K562 (cell line): ENCODE data around the gene SPNS1. TPM values are rescaled to one million over a fixed set of nuclear protein-coding genes. Genes with fewer than 3 reads are reported as not detected.

Source experiments
- ATAC-seq: fragments of 200-7000 bp; cut with Tn5 transposase; 3 replicates; pipeline ENCODE4 v1.9.1; 2020; ENCODE audit warnings: moderate library complexity
- BruUV-seq: library from RNA; stranded (reverse); fragments of 400-500 nt; replicated peaks from 2 replicates; lab custom pipeline; 2021; lab: Mats Ljungman, UMichigan
- CTCF ChIA-PET: fragments of 300-600 bp; formaldehyde crosslinking; extraction: SDS; loops from one replicate; lab custom pipeline; 2021; ENCODE audit warnings: low intra/inter-chr PET ratio; lab: Yijun Ruan, JAX
- POLR2A ChIA-PET: fragments of 300-600, 350-650 bp; sonication (Branson Sonifier 250); formaldehyde crosslinking; extraction: SDS; loops from one replicate; lab custom pipeline; 2021; ENCODE audit warnings: antibody characterized with exemption, inconsistent platforms; lab: Yijun Ruan, JAX
- DNase-seq, 4 experiments: peaks; one replicate each; pipeline versions ENCODE4 v3.0.0 to v3.0.0-alpha.2; 2011 to 2018; ENCODE audit warnings: low spot score in 3 of 4, mixed read lengths in 3 of 4; ENCODE audit errors: extremely low read depth in 1 of 4
- FAIRE-seq: peaks from 2 replicates; lab custom pipeline; 2011; peaks lifted over from hg19 to GRCh38; lab: Jason Lieb, UNC
- H2AFZ ChIP-seq: 2 replicates; pipeline ENCODE4 v1.6.0; 2011; ENCODE audit warnings: low read depth, low read length, control low read depth, inconsistent platforms
- H3K27ac ChIP-seq: fragments of 200-600 bp; 3 replicates; pipeline ENCODE4 v1.8.0; 2011; ENCODE audit warnings: low read depth, mild to moderate bottlenecking, control low read depth, inconsistent platforms, low read length, moderate library complexity, mixed read lengths; ENCODE audit errors: extremely low read depth
- H3K27me3 ChIP-seq, 2 experiments: fragments of 300-600 bp in 1 of 2; 2 replicates in 1 of 2; 3 replicates in 1 of 2; pipeline versions ENCODE4 v1.6.0 to v1.8.0; 2011; ENCODE audit warnings: inconsistent platforms in 2 of 2, low read length in 2 of 2, mild to moderate bottlenecking in 1 of 2, mixed read lengths in 1 of 2, moderate library complexity in 1 of 2; ENCODE audit not compliant: control insufficient read depth in 2 of 2, insufficient read depth in 2 of 2
- H3K36me3 ChIP-seq: fragments of 300-600 bp; 3 replicates; pipeline ENCODE4 v1.8.0; 2011; ENCODE audit warnings: mild to moderate bottlenecking, low read length, inconsistent platforms; ENCODE audit not compliant: control insufficient read depth, insufficient read depth
- H3K4me1 ChIP-seq, 2 experiments: fragments of 200-600 bp in 1 of 2; replicated peaks in 1 of 2; 2 replicates in 1 of 2; 3 replicates in 1 of 2; pipeline versions ENCODE4 v1.5.1 to v1.8.0; 2011; ENCODE audit warnings: inconsistent platforms in 2 of 2, low read length in 2 of 2, mild to moderate bottlenecking in 1 of 2, mixed read lengths in 1 of 2, moderate library complexity in 1 of 2; ENCODE audit not compliant: control insufficient read depth in 2 of 2, insufficient read depth in 2 of 2
- H3K4me2 ChIP-seq: 2 replicates; pipeline ENCODE4 v1.6.1; 2011; ENCODE audit warnings: low read length, control low read depth, inconsistent platforms, mixed read lengths; ENCODE audit not compliant: insufficient read depth
- H3K4me3 ChIP-seq: fragments of 200-600 bp; sonication (generic), shearing (Covaris generic); 2 replicates; pipeline ENCODE4 v1.5.1; 2016; ENCODE audit warnings: control low read depth, inconsistent platforms
- H3K79me2 ChIP-seq: fragments of 200-600 bp; 3 replicates; pipeline ENCODE4 v1.8.0; 2011; ENCODE audit warnings: low read length, inconsistent platforms; ENCODE audit not compliant: control insufficient read depth, insufficient read depth
- H3K9ac ChIP-seq, 2 experiments: 2 replicates each; pipeline versions ENCODE4 v1.6.0 to v1.6.1; 2011; ENCODE audit warnings: low read depth in 2 of 2, low read length in 2 of 2, control low read depth in 1 of 2, inconsistent platforms in 1 of 2, mild to moderate bottlenecking in 1 of 2, mixed read lengths in 1 of 2; ENCODE audit not compliant: insufficient read depth in 1 of 2
- H3K9me1 ChIP-seq: one replicate; pipeline ENCODE4 v1.6.0; 2011; ENCODE audit warnings: inconsistent platforms, mild to moderate bottlenecking, low read length, moderate library complexity; ENCODE audit not compliant: control insufficient read depth, insufficient read depth
- H3K9me3 ChIP-seq: replicated peaks from 2 replicates; pipeline ENCODE4 v1.5.1; 2011; ENCODE audit warnings: low read depth, low read length, inconsistent platforms; ENCODE audit not compliant: control insufficient read depth, insufficient read depth
- H4K20me1 ChIP-seq: replicated peaks from 2 replicates; pipeline ENCODE4 v1.6.1; 2011; ENCODE audit warnings: low read length, inconsistent platforms, mixed read lengths; ENCODE audit not compliant: control insufficient read depth, insufficient read depth
- ATF7 ChIP-seq: fragments of 450-650 bp; IDR thresholded peaks from 2 replicates; pipeline ENCODE4 v1.7.1; 2014; ENCODE audit warnings: mild to moderate bottlenecking, moderate library complexity
- DPF2 ChIP-seq: fragments of 450-650 bp; IDR thresholded peaks from 2 replicates; pipeline ENCODE4 v1.6.1; 2016
- ELK1 ChIP-seq: sonication (generic); formaldehyde crosslinking; IDR thresholded peaks from 2 replicates; pipeline ENCODE4 v1.8.1; 2022; ENCODE audit warnings: missing genetic modification reagents
- ELK3 ChIP-seq: fragments of 450-650 bp; formaldehyde crosslinking; IDR thresholded peaks from 2 replicates; pipeline ENCODE4 v1.4.0; 2020; ENCODE audit warnings: mild to moderate bottlenecking
- ETS1 ChIP-seq: conservative IDR thresholded peaks from 2 replicates; pipeline ENCODE4 v1.6.1; 2011; ENCODE audit warnings: low read depth, mild to moderate bottlenecking, low read length; ENCODE audit not compliant: control insufficient read depth
- HNRNPUL1 ChIP-seq: fragments of 200-400 bp; formaldehyde crosslinking; IDR thresholded peaks from 2 replicates; pipeline ENCODE4 v1.6.1; 2017; ENCODE audit warnings: low read length
- ID3 ChIP-seq, 2 experiments: fragments of 250-450 bp in 1 of 2; fragments of 450-650 bp in 1 of 2; sonication (Bioruptor Pico) in 1 of 2; IDR thresholded peaks; 2 replicates each; pipeline versions ENCODE4 v1.6.1 to v1.8.0; 2016 to 2021; ENCODE audit warnings: mild to moderate bottlenecking in 2 of 2, moderate library complexity in 2 of 2, missing compliant biosample characterization in 1 of 2, missing genetic modification characterization in 1 of 2
- MYNN ChIP-seq, 2 experiments: sonication (generic); formaldehyde crosslinking in 1 of 2; IDR thresholded peaks; 2 replicates each; pipeline versions ENCODE4 v1.5.0 to v1.6.1; 2016 to 2020; ENCODE audit warnings: antibody characterized with exemption in 1 of 2, missing genetic modification reagents in 1 of 2
- NFE2 ChIP-seq: IDR thresholded peaks from 2 replicates; pipeline ENCODE4 v1.6.1; 2014; ENCODE audit warnings: antibody characterized with exemption, low read depth
- OTX1 ChIP-seq: fragments of 450-650 bp; formaldehyde crosslinking; IDR thresholded peaks from 2 replicates; pipeline ENCODE4 v1.4.0; 2022; ENCODE audit warnings: mild to moderate bottlenecking
- TAL1 ChIP-seq: fragments of 450-650 bp; IDR thresholded peaks from 2 replicates; pipeline ENCODE4 v1.6.1; 2016; ENCODE audit warnings: mild to moderate bottlenecking
- ZNF232 ChIP-seq: sonication (generic); formaldehyde crosslinking; IDR thresholded peaks from 2 replicates; pipeline ENCODE4 v1.8.0; 2022; ENCODE audit warnings: mild to moderate bottlenecking, missing genetic modification reagents
- WGBS: fragments of 100-300 bp; shearing (Covaris generic); methylation state at CpG from one replicate; pipeline ENCODE4 v1.1.6; 2016; ENCODE audit warnings: low coverage, mixed read lengths; ENCODE audit not compliant: insufficient coverage; ENCODE audit errors: missing lambda C conversion rate; 5-methylcytosine and 5-hydroxymethylcytosine counted together
- in situ Hi-C: fragments of 300-500 bp; cut with MboI; formaldehyde crosslinking; loops from 4 replicates; pipeline ENCODE4 v1.15.0; 2018; ENCODE audit warnings: inconsistent platforms, mixed read lengths
- intact Hi-C: fragments of 100-400 bp; cut with micrococcal nuclease; formaldehyde crosslinking; loops from 2 replicates; pipeline ENCODE4 v1.14.2; 2022
- polyA plus RNA-seq, 8 experiments: library from polyadenylated mRNA; depleted of rRNA in 4 of 8; stranded (reverse) in 5 of 8; unstranded in 3 of 8; fragments of >200 nt; fragmentation: Nextera tagmentation in 2 of 8; fragmentation: Illumina TruSeq in 1 of 8; extraction: Ambion mirVana in 2 of 8; extraction: Trizol in 1 of 8; gene quantifications; 2 replicates each; pipeline versions ENCODE4 v1.2.1 to v1.2.3, GENCODE V29; 2011 to 2014; ENCODE audit warnings: inconsistent platforms in 1 of 8, missing spikeins in 1 of 8
- total RNA-seq, 7 experiments: library from RNA; depleted of rRNA in 6 of 7; stranded (reverse); fragments of >200 nt in 6 of 7; fragmentation: Illumina TruSeq in 2 of 7; extraction: Trizol in 2 of 7; gene quantifications; 2 replicates each; pipeline versions ENCODE4 v1.2.1 to v1.2.3, GENCODE V29; 2011 to 2021; ENCODE audit warnings: low replicate concordance in 1 of 7
- TF ChIP-seq, protein P1 (sequence below): fragments of 450-650 bp; IDR thresholded peaks from 2 replicates; pipeline ENCODE4 v1.7.1; 2018; ENCODE audit warnings: mild to moderate bottlenecking, low read depth; ENCODE audit not compliant: partially characterized antibody

Gene SPNS1
- total and polyA plus RNA-seq, 9 of the 15 experiments (the other 6 are each of a cell fraction or from before 2014, with no cell fraction given), result 0.58 to 64.9 (median 13.7) TPM

DNA sequence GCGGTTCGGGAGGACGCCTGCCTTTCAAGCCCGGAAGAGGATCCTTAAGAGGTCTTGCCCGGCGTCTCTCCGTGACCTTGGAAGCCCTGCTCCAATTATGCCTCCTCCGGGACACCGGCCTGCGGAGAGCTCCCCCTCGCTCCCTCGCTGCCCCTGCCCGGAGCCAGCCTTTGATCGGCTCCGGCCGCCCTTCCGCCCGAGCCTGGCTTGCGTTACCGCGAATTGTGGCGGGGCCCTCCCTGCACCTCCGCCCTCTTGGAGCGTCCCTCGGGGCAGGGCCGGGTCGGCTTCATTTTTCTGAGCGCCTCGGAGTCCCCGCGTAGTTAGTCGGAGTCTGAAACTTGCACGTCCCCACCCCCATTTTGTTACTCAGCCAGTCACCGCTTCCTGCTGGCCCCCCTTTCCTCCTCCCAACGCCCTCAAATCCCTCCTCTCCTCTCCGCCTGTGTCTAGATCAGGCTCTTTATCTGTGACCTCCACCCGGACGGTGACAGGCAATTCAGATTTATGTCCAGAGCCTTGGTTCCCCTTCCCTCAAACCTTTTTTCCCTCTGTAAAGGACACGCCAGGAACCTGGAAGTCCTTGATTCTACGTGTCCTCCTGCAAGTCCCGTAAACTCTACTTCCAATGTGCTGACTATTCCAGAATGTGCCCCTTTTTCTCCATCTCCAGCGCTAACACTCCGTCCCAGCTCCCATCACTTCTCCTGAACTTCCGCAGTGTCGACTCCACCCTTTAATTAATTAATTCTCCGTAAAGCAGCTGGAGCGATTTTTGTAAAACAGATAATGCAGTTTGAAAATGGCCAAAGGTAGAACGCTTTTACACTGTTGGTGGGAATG, 49.0 kb upstream of the SPNS1 start:
- ATAC-seq, result peak; percentile 81
- ChIA-PET POLR2A (interaction anchor here (0.6 to 1.7 kb wide), 5 partner anchors 17 to 78 kb away, joined by 3 to 5 read pairs (median 4); no protein-coding TSS in a partner anchor), CTCF (interaction anchor here (0.6 kb wide), 1 partner anchor 18 kb away, joined by 3 read pairs; no protein-coding TSS in a partner anchor)
- BruUV-seq, result TSS peak; percentile 56
- Histone ChIP-seq H3K4me1 (peaks cover 9 to 15% of the 10 kb centered on the region in 2 experiments), H3K4me2 (peak overlapping the region; percentile 86), H3K9me1 (peaks cover 5% of the 10 kb centered on the region), H2AFZ (peak overlapping the region; percentile 85), H3K36me3 (no peaks in the 10 kb centered on the region), H3K79me2 (no peaks in the 10 kb centered on the region), H3K9me3 (no peaks in the 10 kb centered on the region), H3K9ac (peak overlapping the region; percentile 89 to 99), H3K27me3 (no peaks in the 10 kb centered on the region), H4K20me1 (no peaks in the 10 kb centered on the region), H3K4me3 (peak overlapping the region; percentile 100), H3K27ac (peak overlapping the region; percentile 98)
- intact Hi-C loops, result no loop called here
- FAIRE-seq, result peak; percentile 99
- DNase-seq, result peak; percentile 72 to 93 (median 80)
- WGBS, result under 1% methylated on average over 42 of the region's 48 CpGs
- in situ Hi-C loops, result loop anchor here (25.0 kb wide), 1 partner anchor 488 kb away; no protein-coding TSS in a partner anchor
- TF ChIP-seq HNRNPUL1, result no peak
- no peak for TF ChIP-seq ETS1
- TF ChIP-seq, protein P1, sequence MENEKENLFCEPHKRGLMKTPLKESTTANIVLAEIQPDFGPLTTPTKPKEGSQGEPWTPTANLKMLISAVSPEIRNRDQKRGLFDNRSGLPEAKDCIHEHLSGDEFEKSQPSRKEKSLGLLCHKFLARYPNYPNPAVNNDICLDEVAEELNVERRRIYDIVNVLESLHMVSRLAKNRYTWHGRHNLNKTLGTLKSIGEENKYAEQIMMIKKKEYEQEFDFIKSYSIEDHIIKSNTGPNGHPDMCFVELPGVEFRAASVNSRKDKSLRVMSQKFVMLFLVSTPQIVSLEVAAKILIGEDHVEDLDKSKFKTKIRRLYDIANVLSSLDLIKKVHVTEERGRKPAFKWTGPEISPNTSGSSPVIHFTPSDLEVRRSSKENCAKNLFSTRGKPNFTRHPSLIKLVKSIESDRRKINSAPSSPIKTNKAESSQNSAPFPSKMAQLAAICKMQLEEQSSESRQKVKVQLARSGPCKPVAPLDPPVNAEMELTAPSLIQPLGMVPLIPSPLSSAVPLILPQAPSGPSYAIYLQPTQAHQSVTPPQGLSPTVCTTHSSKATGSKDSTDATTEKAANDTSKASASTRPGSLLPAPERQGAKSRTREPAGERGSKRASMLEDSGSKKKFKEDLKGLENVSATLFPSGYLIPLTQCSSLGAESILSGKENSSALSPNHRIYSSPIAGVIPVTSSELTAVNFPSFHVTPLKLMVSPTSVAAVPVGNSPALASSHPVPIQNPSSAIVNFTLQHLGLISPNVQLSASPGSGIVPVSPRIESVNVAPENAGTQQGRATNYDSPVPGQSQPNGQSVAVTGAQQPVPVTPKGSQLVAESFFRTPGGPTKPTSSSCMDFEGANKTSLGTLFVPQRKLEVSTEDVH, result peak; percentile 54
- TF ChIP-seq MYNN (IDR thresholded peaks at IDR 0.05), result no peak
- no peak for TF ChIP-seq MYNN (CRISPR knock-in tag; IDR thresholded peaks at IDR 0.05)
- TF ChIP-seq ZNF232 (CRISPR knock-in tag), result no peak
- no peak for TF ChIP-seq ELK1 (CRISPR knock-in tag)
- TF ChIP-seq ELK3, result no peak
- TF ChIP-seq TAL1, result peak; percentile 93
- TF ChIP-seq ATF7, result no peak
- TF ChIP-seq ID3 (CRISPR knock-in tag; IDR thresholded peaks at IDR 0.05), result no peak
- TF ChIP-seq ID3 (tag; IDR thresholded peaks at IDR 0.05), result no peak
- 0 out of 2 replicates have a peak, but pooled peaks have one; percentile 5 for TF ChIP-seq OTX1 (CRISPR knock-in tag)
- TF ChIP-seq DPF2, result peak; percentile 96
- peak; percentile 47; the same call in 1 of the 2 replicates for TF ChIP-seq NFE2
